Upper lobe of right lung (tissue), 1 donor: ENCODE measurements around the gene RIOK3. TPM values are rescaled to one million over a fixed set of nuclear protein-coding genes. Genes with fewer than 3 reads are reported as not detected.

Experiments used
- ATAC-seq: fragments of 200-7000 bp; cut with Tn5 transposase; one replicate; pipeline ENCODE4 v1.9.1; 2020; ENCODE audit warnings: mild to moderate bottlenecking, moderate library complexity
- DNase-seq: peaks from one replicate; pipeline ENCODE4 v3.0.0-alpha.2; 2020
- H3K27ac ChIP-seq: fragments of 200-600 bp; one replicate; pipeline ENCODE4 v1.8.0; 2022
- H3K27me3 ChIP-seq: fragments of 200-600 bp; one replicate; pipeline ENCODE4 v1.8.0; 2022; ENCODE audit warnings: mild to moderate bottlenecking
- H3K36me3 ChIP-seq: fragments of 200-600 bp; one replicate; pipeline ENCODE4 v1.8.0; 2022
- H3K4me1 ChIP-seq: fragments of 200-600 bp; one replicate; pipeline ENCODE4 v1.8.0; 2022
- H3K4me3 ChIP-seq: fragments of 200-600 bp; one replicate; pipeline ENCODE4 v1.8.0; 2022; ENCODE audit warnings: mild to moderate bottlenecking
- H3K9me3 ChIP-seq: fragments of 200-600 bp; one replicate; pipeline ENCODE4 v1.8.0; 2022
- CTCF ChIP-seq: fragments of 200-600 bp; IDR thresholded peaks from one replicate; pipeline ENCODE4 v1.8.0; 2022; ENCODE audit warnings: antibody characterized with exemption
- intact Hi-C: fragments of 100-400 bp; cut with DNase I; formaldehyde crosslinking; loops from one replicate; pipeline ENCODE4 v1.11.0; 2022
- total RNA-seq: library from RNA; stranded (reverse); fragmentation: NEBNext Ultra II Directional; extraction: Animal tissue kit (Norgen Biotek cat#: 25700); gene quantifications from one replicate; pipeline ENCODE4 v1.2.1, GENCODE V29; 2021
- donor health status: DM: no; HTN: yes; CAD: no; lungs with severe emphysema.

The RIOK3 gene
- total RNA-seq, 1 donor from 2014 or later, result 63.7 TPM

- peak; percentile 19 for ATAC-seq
- no peaks in the 10 kb centered on the region for H3K27me3 ChIP-seq
- intact Hi-C loops, result no loop called here
- H3K27ac ChIP-seq, result peak overlapping the region; percentile 91
- H3K9me3 ChIP-seq, result no peaks in the 10 kb centered on the region
- peaks cover 41% of the 10 kb centered on the region for H3K4me1 ChIP-seq
- DNase-seq, result no peak
- H3K36me3 ChIP-seq, result peaks cover 4% of the 10 kb centered on the region
- no peak for TF ChIP-seq CTCF
- peak overlapping the region; percentile 96 for H3K4me3 ChIP-seq
These were observed 582 bp downstream of the RIOK3 start for GRCh38 chr18:23453680-23454058.

GRCh38 chr18:23456835-23457234 is 3.7 kb downstream of the RIOK3 start:
- Histone ChIP-seq H3K9me3 (no peaks in the 10 kb centered on the region), H3K4me1 (peaks cover 68% of the 10 kb centered on the region), H3K36me3 (peaks cover 8% of the 10 kb centered on the region), H3K27ac (no peak overlapping the region), H3K27me3 (no peaks in the 10 kb centered on the region), H3K4me3 (no peak overlapping the region)
- ATAC-seq, result no peak
- no peak for TF ChIP-seq CTCF
- no peak for DNase-seq
- intact Hi-C loops, result no loop called here

GRCh38 chr18:23458830-23459529 is 5.9 kb downstream of the RIOK3 start:
- peak; percentile 82 for ATAC-seq
- H3K4me3 ChIP-seq, result peak overlapping the region; percentile 3
- intact Hi-C loops, result no loop called here

GRCh38 chr18:23459530-23459921 is 6.4 kb downstream of the RIOK3 start:
- Histone ChIP-seq H3K4me3 (no peak overlapping the region), H3K27ac (no peak overlapping the region)
- TF ChIP-seq CTCF, result no peak

More at GRCh38 chr18:23458830-23459529, 5.9 kb downstream of the RIOK3 start:
- TF ChIP-seq CTCF, result no peak
- H3K36me3 ChIP-seq, result peaks cover 28% of the 10 kb centered on the region
- peaks cover 61% of the 10 kb centered on the region for H3K4me1 ChIP-seq
- no peaks in the 10 kb centered on the region for H3K9me3 ChIP-seq
- no peaks in the 10 kb centered on the region for H3K27me3 ChIP-seq
- no peak overlapping the region for H3K27ac ChIP-seq
- no peak for DNase-seq

GRCh38 chr18:23460285-23461273 is 7.5 kb downstream of the RIOK3 start:
- no peak for TF ChIP-seq CTCF
- ATAC-seq (no peak), DNase-seq (no peak)
- H3K27me3 ChIP-seq, result no peaks in the 10 kb centered on the region
- no peak overlapping the region for H3K27ac ChIP-seq
- intact Hi-C loops, result no loop called here
- no peaks in the 10 kb centered on the region for H3K9me3 ChIP-seq
- peaks cover 43% of the 10 kb centered on the region for H3K36me3 ChIP-seq
- no peak overlapping the region for H3K4me3 ChIP-seq
- peaks cover 48% of the 10 kb centered on the region for H3K4me1 ChIP-seq

More at GRCh38 chr18:23459530-23459921, 6.4 kb downstream of the RIOK3 start:
- no peak for ATAC-seq
- intact Hi-C loops, result no loop called here
- Histone ChIP-seq H3K9me3 (no peaks in the 10 kb centered on the region), H3K4me1 (peaks cover 55% of the 10 kb centered on the region), H3K36me3 (peaks cover 33% of the 10 kb centered on the region), H3K27me3 (no peaks in the 10 kb centered on the region)
- no peak for DNase-seq
